ENCODE results near the gene DRC3.

DRC3 gene

DNA sequence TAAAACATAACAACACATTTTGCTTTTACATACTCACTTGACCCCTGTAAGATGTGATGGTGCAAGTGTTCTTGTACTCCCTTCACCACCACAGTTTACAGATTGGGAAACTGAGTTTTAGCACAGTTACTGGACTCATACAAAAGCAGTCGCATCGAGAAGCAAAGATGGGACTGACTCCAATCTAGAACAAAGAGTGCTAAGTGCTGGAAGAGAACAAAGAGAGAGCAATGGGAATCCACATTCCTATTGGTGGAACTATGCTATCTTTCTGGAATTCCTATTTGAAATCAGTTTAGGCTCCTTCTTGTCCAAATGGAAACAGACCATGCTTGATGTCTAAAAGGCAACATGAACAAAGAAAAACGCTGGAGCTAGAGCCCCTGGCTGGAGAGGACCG, 9.6 kb upstream of the DRC3 start:
- ATAC-seq: no peak
- TF ChIP-seq TOX (CRISPR knock-in tag; IDR thresholded peaks at IDR 0.05; ENCODE audit: borderline replicate concordance) (no peak), ZNF8 (CRISPR knock-in tag; IDR thresholded peaks at IDR 0.05) (no peak)
- TF ChIP-seq, protein P1, sequence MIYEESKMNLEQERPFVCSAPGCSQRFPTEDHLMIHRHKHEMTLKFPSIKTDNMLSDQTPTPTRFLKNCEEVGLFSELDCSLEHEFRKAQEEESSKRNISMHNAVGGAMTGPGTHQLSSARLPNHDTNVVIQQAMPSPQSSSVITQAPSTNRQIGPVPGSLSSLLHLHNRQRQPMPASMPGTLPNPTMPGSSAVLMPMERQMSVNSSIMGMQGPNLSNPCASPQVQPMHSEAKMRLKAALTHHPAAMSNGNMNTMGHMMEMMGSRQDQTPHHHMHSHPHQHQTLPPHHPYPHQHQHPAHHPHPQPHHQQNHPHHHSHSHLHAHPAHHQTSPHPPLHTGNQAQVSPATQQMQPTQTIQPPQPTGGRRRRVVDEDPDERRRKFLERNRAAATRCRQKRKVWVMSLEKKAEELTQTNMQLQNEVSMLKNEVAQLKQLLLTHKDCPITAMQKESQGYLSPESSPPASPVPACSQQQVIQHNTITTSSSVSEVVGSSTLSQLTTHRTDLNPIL (CRISPR knock-in tag; IDR thresholded peaks at IDR 0.05; ENCODE audit: low read depth): no peak
- TF ChIP-seq, protein P2, sequence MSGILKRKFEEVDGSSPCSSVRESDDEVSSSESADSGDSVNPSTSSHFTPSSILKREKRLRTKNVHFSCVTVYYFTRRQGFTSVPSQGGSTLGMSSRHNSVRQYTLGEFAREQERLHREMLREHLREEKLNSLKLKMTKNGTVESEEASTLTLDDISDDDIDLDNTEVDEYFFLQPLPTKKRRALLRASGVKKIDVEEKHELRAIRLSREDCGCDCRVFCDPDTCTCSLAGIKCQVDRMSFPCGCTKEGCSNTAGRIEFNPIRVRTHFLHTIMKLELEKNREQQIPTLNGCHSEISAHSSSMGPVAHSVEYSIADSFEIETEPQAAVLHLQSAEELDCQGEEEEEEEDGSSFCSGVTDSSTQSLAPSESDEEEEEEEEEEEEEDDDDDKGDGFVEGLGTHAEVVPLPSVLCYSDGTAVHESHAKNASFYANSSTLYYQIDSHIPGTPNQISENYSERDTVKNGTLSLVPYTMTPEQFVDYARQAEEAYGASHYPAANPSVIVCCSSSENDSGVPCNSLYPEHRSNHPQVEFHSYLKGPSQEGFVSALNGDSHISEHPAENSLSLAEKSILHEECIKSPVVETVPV (CRISPR knock-in tag; IDR thresholded peaks at IDR 0.05): no peak
- TF ChIP-seq, protein P3, sequence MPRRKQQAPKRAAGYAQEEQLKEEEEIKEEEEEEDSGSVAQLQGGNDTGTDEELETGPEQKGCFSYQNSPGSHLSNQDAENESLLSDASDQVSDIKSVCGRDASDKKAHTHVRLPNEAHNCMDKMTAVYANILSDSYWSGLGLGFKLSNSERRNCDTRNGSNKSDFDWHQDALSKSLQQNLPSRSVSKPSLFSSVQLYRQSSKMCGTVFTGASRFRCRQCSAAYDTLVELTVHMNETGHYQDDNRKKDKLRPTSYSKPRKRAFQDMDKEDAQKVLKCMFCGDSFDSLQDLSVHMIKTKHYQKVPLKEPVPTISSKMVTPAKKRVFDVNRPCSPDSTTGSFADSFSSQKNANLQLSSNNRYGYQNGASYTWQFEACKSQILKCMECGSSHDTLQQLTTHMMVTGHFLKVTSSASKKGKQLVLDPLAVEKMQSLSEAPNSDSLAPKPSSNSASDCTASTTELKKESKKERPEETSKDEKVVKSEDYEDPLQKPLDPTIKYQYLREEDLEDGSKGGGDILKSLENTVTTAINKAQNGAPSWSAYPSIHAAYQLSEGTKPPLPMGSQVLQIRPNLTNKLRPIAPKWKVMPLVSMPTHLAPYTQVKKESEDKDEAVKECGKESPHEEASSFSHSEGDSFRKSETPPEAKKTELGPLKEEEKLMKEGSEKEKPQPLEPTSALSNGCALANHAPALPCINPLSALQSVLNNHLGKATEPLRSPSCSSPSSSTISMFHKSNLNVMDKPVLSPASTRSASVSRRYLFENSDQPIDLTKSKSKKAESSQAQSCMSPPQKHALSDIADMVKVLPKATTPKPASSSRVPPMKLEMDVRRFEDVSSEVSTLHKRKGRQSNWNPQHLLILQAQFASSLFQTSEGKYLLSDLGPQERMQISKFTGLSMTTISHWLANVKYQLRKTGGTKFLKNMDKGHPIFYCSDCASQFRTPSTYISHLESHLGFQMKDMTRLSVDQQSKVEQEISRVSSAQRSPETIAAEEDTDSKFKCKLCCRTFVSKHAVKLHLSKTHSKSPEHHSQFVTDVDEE (CRISPR knock-in tag; IDR thresholded peaks at IDR 0.05): no peak

DNA sequence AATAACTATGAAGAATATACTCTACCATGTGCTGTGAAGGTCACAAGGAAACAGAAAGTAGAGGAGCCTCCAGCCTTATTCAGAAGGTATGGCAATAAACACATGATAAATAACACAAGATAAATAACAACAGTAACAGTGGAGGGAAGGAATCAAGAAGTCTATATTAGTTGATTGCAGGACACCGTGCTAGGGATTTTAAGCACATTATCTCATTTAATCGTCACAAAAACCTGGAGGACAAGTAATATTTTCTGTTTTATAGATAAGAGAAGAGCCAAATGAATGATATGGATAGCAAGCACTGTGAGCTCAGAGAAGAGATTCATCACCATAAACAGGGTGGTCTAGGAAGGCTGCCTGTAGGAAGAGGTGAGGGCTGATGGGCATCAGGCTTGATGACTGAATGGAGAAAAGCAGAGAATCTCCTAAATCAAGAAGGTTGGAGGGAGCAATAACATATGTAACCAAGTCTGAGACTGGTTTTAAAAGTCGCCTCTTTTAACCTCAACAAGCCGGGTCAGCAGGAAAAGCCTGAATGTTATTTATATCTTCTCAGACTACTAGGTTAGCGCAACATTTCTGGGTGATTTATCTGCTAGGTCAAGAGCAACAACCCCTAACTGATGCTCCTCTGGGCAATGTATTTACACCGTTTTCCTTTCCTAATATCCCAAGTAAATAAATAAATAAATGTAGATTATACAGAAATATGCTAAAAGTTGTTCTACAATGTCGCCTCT, 8.8 kb upstream of the DRC3 start:
- no peak for ATAC-seq
- TF ChIP-seq, protein P4, sequence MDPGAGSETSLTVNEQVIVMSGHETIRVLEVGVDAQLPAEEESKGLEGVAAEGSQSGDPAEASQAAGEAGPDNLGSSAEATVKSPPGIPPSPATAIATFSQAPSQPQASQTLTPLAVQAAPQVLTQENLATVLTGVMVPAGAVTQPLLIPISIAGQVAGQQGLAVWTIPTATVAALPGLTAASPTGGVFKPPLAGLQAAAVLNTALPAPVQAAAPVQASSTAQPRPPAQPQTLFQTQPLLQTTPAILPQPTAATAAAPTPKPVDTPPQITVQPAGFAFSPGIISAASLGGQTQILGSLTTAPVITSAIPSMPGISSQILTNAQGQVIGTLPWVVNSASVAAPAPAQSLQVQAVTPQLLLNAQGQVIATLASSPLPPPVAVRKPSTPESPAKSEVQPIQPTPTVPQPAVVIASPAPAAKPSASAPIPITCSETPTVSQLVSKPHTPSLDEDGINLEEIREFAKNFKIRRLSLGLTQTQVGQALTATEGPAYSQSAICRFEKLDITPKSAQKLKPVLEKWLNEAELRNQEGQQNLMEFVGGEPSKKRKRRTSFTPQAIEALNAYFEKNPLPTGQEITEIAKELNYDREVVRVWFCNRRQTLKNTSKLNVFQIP (CRISPR knock-in tag; IDR thresholded peaks at IDR 0.05; ENCODE audit: borderline replicate concordance, low read depth): no peak
- TF ChIP-seq GLIS3 (CRISPR knock-in tag; IDR thresholded peaks at IDR 0.05) (no peak), ZC3H10 (CRISPR knock-in tag; IDR thresholded peaks at IDR 0.05) (no peak), ZFP30 (CRISPR knock-in tag; IDR thresholded peaks at IDR 0.05) (no peak), ZNF8 (CRISPR knock-in tag; IDR thresholded peaks at IDR 0.05) (no peak), ZFP3 (CRISPR knock-in tag; IDR thresholded peaks at IDR 0.05) (no peak), SNAI2 (CRISPR knock-in tag; IDR thresholded peaks at IDR 0.05) (no peak), RARB (CRISPR knock-in tag; IDR thresholded peaks at IDR 0.05) (no peak), ZNF70 (CRISPR knock-in tag; IDR thresholded peaks at IDR 0.05) (no peak), CSDC2 (CRISPR knock-in tag; IDR thresholded peaks at IDR 0.05) (no peak), ARNTL (CRISPR knock-in tag; IDR thresholded peaks at IDR 0.05; ENCODE audit: borderline replicate concordance, low read depth) (no peak), ESRRG (CRISPR knock-in tag; IDR thresholded peaks at IDR 0.05) (no peak), PPARA (CRISPR knock-in tag; IDR thresholded peaks at IDR 0.05; ENCODE audit: borderline replicate concordance) (no peak)
- TF ChIP-seq, protein P5, sequence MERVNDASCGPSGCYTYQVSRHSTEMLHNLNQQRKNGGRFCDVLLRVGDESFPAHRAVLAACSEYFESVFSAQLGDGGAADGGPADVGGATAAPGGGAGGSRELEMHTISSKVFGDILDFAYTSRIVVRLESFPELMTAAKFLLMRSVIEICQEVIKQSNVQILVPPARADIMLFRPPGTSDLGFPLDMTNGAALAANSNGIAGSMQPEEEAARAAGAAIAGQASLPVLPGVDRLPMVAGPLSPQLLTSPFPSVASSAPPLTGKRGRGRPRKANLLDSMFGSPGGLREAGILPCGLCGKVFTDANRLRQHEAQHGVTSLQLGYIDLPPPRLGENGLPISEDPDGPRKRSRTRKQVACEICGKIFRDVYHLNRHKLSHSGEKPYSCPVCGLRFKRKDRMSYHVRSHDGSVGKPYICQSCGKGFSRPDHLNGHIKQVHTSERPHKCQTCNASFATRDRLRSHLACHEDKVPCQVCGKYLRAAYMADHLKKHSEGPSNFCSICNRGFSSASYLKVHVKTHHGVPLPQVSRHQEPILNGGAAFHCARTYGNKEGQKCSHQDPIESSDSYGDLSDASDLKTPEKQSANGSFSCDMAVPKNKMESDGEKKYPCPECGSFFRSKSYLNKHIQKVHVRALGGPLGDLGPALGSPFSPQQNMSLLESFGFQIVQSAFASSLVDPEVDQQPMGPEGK (CRISPR knock-in tag; IDR thresholded peaks at IDR 0.05; ENCODE audit: borderline replicate concordance): no peak
- TF ChIP-seq, protein P3 (CRISPR knock-in tag; IDR thresholded peaks at IDR 0.05): no peak

Measured in SK-N-SH treated with all-trans-retinoic acid at 6 μM for 48 hours (cell line).